HEK293T (cell line): ENCODE data around the gene CHMP3.

Experiments
- CTCF ChIA-PET: fragments of 350-600 bp; formaldehyde crosslinking; extraction: SDS; loops from one replicate; lab custom pipeline; 2021; ENCODE audit warnings: antibody characterized with exemption, inconsistent platforms; lab: Yijun Ruan, JAX
- POLR2A ChIA-PET: fragments of 350-600 bp; formaldehyde crosslinking; extraction: SDS; loops from one replicate; lab custom pipeline; 2020; ENCODE audit warnings: antibody characterized with exemption, inconsistent platforms; lab: Yijun Ruan, JAX
- DNase-seq: peaks from one replicate; pipeline ENCODE4 v3.0.0; 2012; ENCODE audit warnings: mixed read lengths; ENCODE audit errors: extremely low spot score
- ARNT ChIP-seq: fragments of 450-650 bp; IDR thresholded peaks from 2 replicates; pipeline ENCODE4 v1.6.1; 2017; ENCODE audit warnings: mild to moderate bottlenecking
- BHLHE40 ChIP-seq: fragments of 450-650 bp; IDR thresholded peaks from 2 replicates; pipeline ENCODE4 v1.6.1; 2016; ENCODE audit warnings: mild to moderate bottlenecking, moderate library complexity, borderline replicate concordance
- CTBP1 ChIP-seq: fragments of 450-650 bp; IDR thresholded peaks from 2 replicates; pipeline ENCODE4 v1.6.1; 2016; ENCODE audit warnings: borderline replicate concordance
- ELF4 ChIP-seq: fragments of 450-650 bp; IDR thresholded peaks from 2 replicates; pipeline ENCODE4 v1.6.1; 2017; ENCODE audit warnings: antibody characterized with exemption
- FOXA1 ChIP-seq: fragments of 450-650 bp; IDR thresholded peaks from 2 replicates; pipeline ENCODE4 v1.6.1; 2016; ENCODE audit warnings: mild to moderate bottlenecking
- FOXK2 ChIP-seq: fragments of 450-650 bp; IDR thresholded peaks from 2 replicates; pipeline ENCODE4 v1.6.1; 2016; ENCODE audit warnings: mild to moderate bottlenecking
- FOXM1 ChIP-seq: fragments of 450-650 bp; IDR thresholded peaks from 2 replicates; pipeline ENCODE4 v1.6.1; 2017; ENCODE audit warnings: mild to moderate bottlenecking, borderline replicate concordance
- HDGF ChIP-seq: fragments of 450-650 bp; IDR thresholded peaks from 2 replicates; pipeline ENCODE4 v1.6.1; 2017; ENCODE audit warnings: antibody characterized with exemption, borderline replicate concordance
- L3MBTL2 ChIP-seq: fragments of 450-650 bp; conservative IDR thresholded peaks from 2 replicates; pipeline ENCODE4 v1.6.1; 2016; ENCODE audit warnings: mild to moderate bottlenecking
- LEF1 ChIP-seq: fragments of 450-650 bp; IDR thresholded peaks from 2 replicates; pipeline ENCODE4 v1.6.1; 2017; ENCODE audit warnings: mild to moderate bottlenecking, borderline replicate concordance
- NFRKB ChIP-seq: fragments of 450-650 bp; IDR thresholded peaks from 2 replicates; pipeline ENCODE4 v1.6.1; 2016; ENCODE audit warnings: mild to moderate bottlenecking, moderate library complexity
- PKNOX1 ChIP-seq: fragments of 450-650 bp; IDR thresholded peaks from 2 replicates; pipeline ENCODE4 v1.6.1; 2016
- SP1 ChIP-seq: fragments of 450-650 bp; IDR thresholded peaks from 2 replicates; pipeline ENCODE4 v1.6.1; 2017
- SUZ12 ChIP-seq: fragments of 450-650 bp; IDR thresholded peaks from 2 replicates; pipeline ENCODE4 v1.6.1; 2016; ENCODE audit warnings: mild to moderate bottlenecking
- TARDBP ChIP-seq: fragments of 450-650 bp; IDR thresholded peaks from 2 replicates; pipeline ENCODE4 v1.6.1; 2016
- ZNF384 ChIP-seq: fragments of 450-650 bp; IDR thresholded peaks from 2 replicates; pipeline ENCODE4 v1.6.1; 2016

Gene CHMP3

GRCh38 chr2:86543335-86543734 is 19.9 kb downstream of the CHMP3 start:
- CTCF ChIA-PET = no interaction called here
- no peak for DNase-seq
- POLR2A ChIA-PET = no interaction called here
- TF ChIP-seq ARNT (no peak), LEF1 (no peak), PKNOX1 (no peak)

- DNase-seq = no peak
- ChIA-PET POLR2A (no interaction called here), CTCF (no interaction called here)
- TF ChIP-seq NFRKB (no peak), HDGF (no peak), PKNOX1 (no peak), SUZ12 (no peak), FOXM1 (no peak), TARDBP (no peak), ARNT (no peak), FOXK2 (no peak), SP1 (no peak), ZNF384 (no peak), FOXA1 (no peak), BHLHE40 (no peak), ELF4 (no peak), L3MBTL2 (no peak), CTBP1 (no peak), LEF1 (no peak)
These were observed 20.4 kb downstream of the CHMP3 start for GRCh38 chr2:86542814-86543213.

GRCh38 chr2:86541334-86541733 is 21.9 kb downstream of the CHMP3 start:
- TF ChIP-seq SUZ12 = no peak
- TF ChIP-seq TARDBP = no peak
- no peak for TF ChIP-seq BHLHE40
- no peak for TF ChIP-seq CTBP1
- no peak for TF ChIP-seq SP1
- no peak for TF ChIP-seq LEF1
- TF ChIP-seq HDGF = no peak
- TF ChIP-seq PKNOX1 = no peak
- TF ChIP-seq NFRKB = no peak
- TF ChIP-seq FOXK2 = no peak
- no peak for TF ChIP-seq FOXM1
- no peak for TF ChIP-seq ELF4
- TF ChIP-seq ZNF384 = no peak
- no peak for TF ChIP-seq FOXA1
- TF ChIP-seq ARNT = no peak
- TF ChIP-seq L3MBTL2 = no peak
- ChIA-PET POLR2A (no interaction called here), CTCF (no interaction called here)

GRCh38 chr2:86533589-86533988 is 29.7 kb downstream of the CHMP3 start:
- POLR2A ChIA-PET = no interaction called here
- CTCF ChIA-PET = no interaction called here

More at GRCh38 chr2:86541334-86541733, 21.9 kb downstream of the CHMP3 start:
- no peak for DNase-seq

GRCh38 chr2:86525421-86526340 is 37.6 kb downstream of the CHMP3 start:
- no peak for DNase-seq
- CTCF ChIA-PET = no interaction called here
- TF ChIP-seq BHLHE40 (no peak), TARDBP (no peak), ARNT (no peak), SP1 (no peak), FOXA1 (no peak), ELF4 (no peak), PKNOX1 (no peak), L3MBTL2 (no peak), FOXK2 (no peak), CTBP1 (no peak), ZNF384 (no peak), LEF1 (no peak), HDGF (no peak), SUZ12 (no peak)
- POLR2A ChIA-PET = interaction anchor here (0.9 kb wide), 1 partner anchor 37 kb away, joined by 3 read pairs; the partner anchor contains the start of gene CHMP3

More at GRCh38 chr2:86533589-86533988, 29.7 kb downstream of the CHMP3 start:
- TF ChIP-seq HDGF (no peak), SUZ12 (no peak), BHLHE40 (no peak), FOXM1 (no peak), ARNT (no peak), FOXK2 (no peak), FOXA1 (no peak), NFRKB (no peak), L3MBTL2 (no peak)
- no peak for DNase-seq

GRCh38 chr2:86523491-86523890 is 39.8 kb downstream of the CHMP3 start:
- ChIA-PET POLR2A (no interaction called here), CTCF (no interaction called here)
- no peak for TF ChIP-seq HDGF
- no peak for TF ChIP-seq NFRKB
- TF ChIP-seq BHLHE40 = no peak
- no peak for TF ChIP-seq SP1
- TF ChIP-seq ARNT = no peak
- TF ChIP-seq FOXA1 = no peak
- no peak for TF ChIP-seq PKNOX1
- no peak for TF ChIP-seq TARDBP
- no peak for TF ChIP-seq FOXK2
- no peak for TF ChIP-seq ZNF384
- no peak for TF ChIP-seq FOXM1
- TF ChIP-seq L3MBTL2 = no peak
- no peak for TF ChIP-seq SUZ12
- TF ChIP-seq CTBP1 = no peak
- TF ChIP-seq ELF4 = no peak
- TF ChIP-seq LEF1 = no peak
- no peak for DNase-seq
